ENCODE data around the gene PTCHD1.

- no peak for TF ChIP-seq YY1 (IDR thresholded peaks at IDR 0.05; ENCODE audit: insufficient read depth, insufficient read length)
- no peak for TF ChIP-seq ZNF274 (IDR thresholded peaks at IDR 0.05; ENCODE audit: low read depth, low read length)
- TF ChIP-seq SUZ12 (IDR thresholded peaks at IDR 0.05; ENCODE audit: extremely low read depth, insufficient read depth, insufficient read length), result no peak
Measured at GRCh38 chrX:23386260-23386659, 51.6 kb downstream of the PTCHD1 start.
